Small intestine (tissue), 7 donors: ENCODE measurements around the gene PTER. TPM values are rescaled to one million over a fixed set of nuclear protein-coding genes. Genes with fewer than 3 reads are reported as not detected.

Source experiments
- DNase-seq, 2 donors: peaks; one replicate each; pipeline versions ENCODE4 v3.0.0 to v3.0.0-alpha.2; 2013
- FAIRE-seq: peaks from 2 replicates; lab custom pipeline; 2012; peaks lifted over from hg19 to GRCh38; lab: Jason Lieb, UNC
- H3K27ac ChIP-seq, 3 donors: one replicate each; pipeline ENCODE4 v1.5.1; 2013; ENCODE audit warnings: low read length in 2 of 3, mild to moderate bottlenecking in 2 of 3, control low read depth in 1 of 3, inconsistent platforms in 1 of 3, low read depth in 1 of 3, moderate library complexity in 1 of 3
- H3K27me3 ChIP-seq, 3 donors: one replicate each; pipeline ENCODE4 v1.6.1; 2013; ENCODE audit warnings: low read length in 3 of 3, inconsistent platforms in 1 of 3; ENCODE audit not compliant: control insufficient read depth in 3 of 3, insufficient read depth in 3 of 3
- H3K36me3 ChIP-seq, 3 donors: one replicate each; pipeline ENCODE4 v1.6.1; 2013; ENCODE audit warnings: low read length in 3 of 3, inconsistent platforms in 1 of 3, low read depth in 1 of 3, mild to moderate bottlenecking in 1 of 3, moderate library complexity in 1 of 3; ENCODE audit not compliant: control insufficient read depth in 3 of 3, insufficient read depth in 2 of 3
- H3K4me1 ChIP-seq, 3 donors: one replicate each; pipeline ENCODE4 v1.6.1; 2013; ENCODE audit warnings: low read length in 2 of 3, inconsistent platforms in 1 of 3, low read depth in 1 of 3, mild to moderate bottlenecking in 1 of 3, moderate library complexity in 1 of 3; ENCODE audit not compliant: control insufficient read depth in 3 of 3, insufficient read depth in 2 of 3
- H3K4me3 ChIP-seq, 3 donors: one replicate each; pipeline ENCODE4 v1.5.1; 2013; ENCODE audit warnings: low read length in 3 of 3, control low read depth in 1 of 3, inconsistent platforms in 1 of 3, low read depth in 1 of 3, mild to moderate bottlenecking in 1 of 3, moderate library complexity in 1 of 3
- H3K9me3 ChIP-seq, 2 donors: one replicate each; pipeline ENCODE4 v1.6.1; 2013; ENCODE audit warnings: low read depth in 1 of 2, low read length in 1 of 2; ENCODE audit not compliant: control insufficient read depth in 2 of 2, insufficient read depth in 1 of 2
- WGBS, 3 donors: extraction: QIAGEN DNeasy Blood & Tissue Kit; methylation state at CpG; one replicate each; pipeline ENCODE4 v1.1.7; 2013; 5-methylcytosine and 5-hydroxymethylcytosine counted together
- polyA plus RNA-seq, 4 donors: library from polyadenylated mRNA; stranded (reverse) in 3 of 4; unstranded in 1 of 4; fragments of 200-250 nt in 3 of 4; fragments of 120-200 nt in 1 of 4; gene quantifications; one replicate each; pipeline versions ENCODE4 v1.2.1 to v1.2.3, GENCODE V29; 2013
- donor health status: healthy with polysubstance abuse.
- donor health status: control.
- donor health status: control.
- donor health status: Bipolar disorder and iron deficiency.
- donor health status: healthy.

The PTER gene
- polyA plus RNA-seq, 4 donors: 7.8 to 12.4 (median 10.6) TPM

DNA sequence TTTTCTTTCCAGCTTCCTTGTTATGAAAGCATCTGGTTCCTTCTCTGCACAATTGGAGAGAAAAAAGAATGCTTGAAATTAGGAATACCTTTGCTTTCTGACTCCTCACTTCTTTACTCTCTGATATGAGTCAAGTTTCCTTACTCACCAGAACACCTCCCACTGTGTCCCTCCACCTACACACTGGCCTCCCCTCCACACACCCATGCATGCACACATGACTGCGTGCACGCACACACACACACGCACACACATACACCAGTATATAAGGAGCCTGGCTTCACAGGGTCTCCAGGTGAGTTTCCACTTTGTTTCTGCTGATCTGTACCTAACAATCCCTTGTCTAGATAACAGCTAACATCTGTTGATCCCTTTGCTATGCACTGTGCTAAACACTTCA lies 11.4 kb upstream of the PTER start:
- Histone ChIP-seq H3K36me3 (no peaks in the 10 kb centered on the region), H3K27me3 (peaks cover 0 to 7% (median 0%) of the 10 kb centered on the region in 3 donors), H3K27ac (no peak overlapping the region), H3K9me3 (peaks cover 0 to 4% of the 10 kb centered on the region in 2 donors), H3K4me3 (no peak overlapping the region), H3K4me1 (no peaks in the 10 kb centered on the region)
- 81 to 92% (median 90%) methylated on average over 3 of the region's 3 CpGs for WGBS, 3 donors
- no peak for DNase-seq
- FAIRE-seq: no peak

DNA sequence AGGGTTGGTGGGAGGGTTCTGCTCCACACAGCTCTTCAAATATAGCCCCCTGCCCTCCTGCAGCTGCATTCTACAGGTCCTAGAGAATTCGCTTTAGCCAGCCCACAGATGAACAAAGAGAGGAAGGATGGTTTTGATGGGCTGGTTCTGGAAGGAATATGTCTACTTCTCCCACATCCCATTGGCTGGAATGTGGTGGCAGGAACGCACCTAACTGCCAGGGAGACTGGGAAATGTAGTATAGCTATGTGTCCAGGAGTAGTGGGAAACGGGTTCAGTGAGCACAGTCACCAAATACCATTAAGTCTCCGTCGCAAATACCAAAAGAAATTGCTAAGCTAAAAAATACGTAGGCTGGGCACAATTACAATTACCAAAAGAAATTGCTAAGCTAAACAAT lies 7.3 kb upstream of the PTER start:
- no peak for FAIRE-seq
- 77 to 80% (median 77%) methylated on average over 6 of the region's 6 CpGs for WGBS, 3 donors

DNA sequence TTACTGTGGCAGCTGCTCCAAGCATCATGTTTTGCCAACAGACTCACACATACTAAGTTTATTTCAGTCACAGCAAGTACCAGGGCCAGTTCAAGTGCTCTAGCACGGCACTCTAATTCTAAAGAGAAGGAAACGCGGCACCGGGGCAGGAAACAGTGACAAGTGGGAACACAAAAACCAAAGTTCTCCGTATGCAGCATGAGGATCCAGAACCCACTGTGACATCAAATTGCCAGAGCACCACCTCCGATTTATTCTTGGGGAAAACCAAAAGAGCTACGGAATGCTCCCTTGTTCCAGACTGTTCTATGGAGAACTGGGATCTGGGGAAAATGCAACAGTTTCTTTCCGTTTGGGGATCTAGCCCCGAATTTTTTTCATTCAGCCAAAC lies 448 bp upstream of the PTER start:
- no peaks in the 10 kb centered on the region for H3K36me3 ChIP-seq
- peaks cover 0 to 2% (median 0%) of the 10 kb centered on the region in 3 donors for H3K27me3 ChIP-seq
- H3K4me1 ChIP-seq: peaks cover 3 to 10% (median 8%) of the 10 kb centered on the region in 3 donors
- peak overlapping the region in 1 of 3 donors; percentile 95 for H3K27ac ChIP-seq
- DNase-seq (no peak), FAIRE-seq (no peak)
- WGBS, 3 donors: 1 to 3% (median 1%) methylated on average over 9 of the region's 9 CpGs
- H3K4me3 ChIP-seq: peak overlapping the region in 1 of 3 donors; percentile 78
- no peaks in the 10 kb centered on the region for H3K9me3 ChIP-seq

More for the DNA sequence above, 7.3 kb upstream of the PTER start:
- no peak for DNase-seq
- no peaks in the 10 kb centered on the region for H3K4me1 ChIP-seq
- peaks cover 0 to 10% (median 0%) of the 10 kb centered on the region in 3 donors for H3K27me3 ChIP-seq
- H3K9me3 ChIP-seq: peaks cover 0 to 4% of the 10 kb centered on the region in 2 donors
- H3K36me3 ChIP-seq: no peaks in the 10 kb centered on the region
- no peak overlapping the region for H3K27ac ChIP-seq
- H3K4me3 ChIP-seq: no peak overlapping the region

GRCh38 chr10:16437540-16437894 lies 707 bp downstream of the PTER start:
- H3K36me3 ChIP-seq: peaks cover 0 to under 1% (median 0%) of the 10 kb centered on the region in 3 donors
- DNase-seq (peak in 1 of 2 donors; percentile 21), FAIRE-seq (no peak)
- peaks cover 0 to 2% (median 0%) of the 10 kb centered on the region in 3 donors for H3K27me3 ChIP-seq
- peak overlapping the region in 2 of 3 donors; percentile 72 to 78 for H3K4me3 ChIP-seq
- peak overlapping the region in 1 of 3 donors; percentile 95 for H3K27ac ChIP-seq
- H3K9me3 ChIP-seq: no peaks in the 10 kb centered on the region
- H3K4me1 ChIP-seq: peaks cover 3 to 10% (median 8%) of the 10 kb centered on the region in 3 donors
- WGBS, 3 donors: 41 to 69% (median 60%) methylated on average over 5 of the region's 5 CpGs

- FAIRE-seq (no peak), DNase-seq (no peak)
- H3K4me1 ChIP-seq: peaks cover 3 to 10% (median 8%) of the 10 kb centered on the region in 3 donors
- no peaks in the 10 kb centered on the region for H3K27me3 ChIP-seq
- H3K9me3 ChIP-seq: no peaks in the 10 kb centered on the region
- no peak overlapping the region for H3K4me3 ChIP-seq
- peaks cover 0 to 2% (median 0%) of the 10 kb centered on the region in 3 donors for H3K36me3 ChIP-seq
- no peak overlapping the region for H3K27ac ChIP-seq
- WGBS, 3 donors: 78 to 84% (median 82%) methylated on average over 1 of the region's 1 CpG
Observed at GRCh38 chr10:16439295-16439694, 2.5 kb downstream of the PTER start.

DNA sequence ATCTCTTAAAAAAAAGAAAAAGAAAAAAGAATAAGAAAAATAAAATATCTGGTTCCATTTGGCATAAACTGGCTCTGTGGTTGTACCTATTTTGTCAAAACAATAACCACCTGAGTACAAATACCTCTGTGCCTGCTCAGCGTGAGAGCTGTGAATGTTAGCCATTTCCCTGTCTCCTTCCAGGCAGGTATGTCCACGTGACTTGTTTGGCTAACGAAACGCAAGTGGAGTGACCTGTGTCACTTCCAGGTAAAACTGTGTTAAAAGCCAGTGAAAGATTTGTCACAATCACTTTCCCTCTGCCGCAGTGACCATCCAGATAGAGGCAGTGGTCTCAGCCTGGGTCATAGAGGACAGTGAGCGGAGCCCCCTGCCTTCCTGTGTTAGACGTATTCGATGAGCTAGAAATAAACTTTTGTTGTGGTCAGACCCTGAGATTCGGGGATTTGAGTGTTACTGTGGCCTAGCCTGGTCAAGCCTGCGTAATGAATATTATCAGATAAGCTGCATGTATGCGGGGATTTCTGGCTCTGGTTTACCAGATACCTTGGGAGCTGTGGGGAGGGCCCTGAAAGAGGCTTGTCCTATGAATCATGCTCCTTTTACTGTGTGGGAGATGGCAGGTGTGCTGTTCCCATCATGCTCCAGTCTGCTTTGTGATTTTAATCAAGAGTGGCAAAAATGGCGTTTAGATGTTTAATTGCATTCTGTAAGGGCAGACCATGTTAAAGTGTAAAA lies 3.8 kb downstream of the PTER start:
- H3K4me1 ChIP-seq: peaks cover 3 to 10% (median 8%) of the 10 kb centered on the region in 3 donors
- FAIRE-seq: no peak
- WGBS, 3 donors: 42 to 68% (median 47%) methylated on average over 12 of the region's 12 CpGs
- DNase-seq: peak; percentile 27 to 72
- peak overlapping the region in 2 of 3 donors; percentile 16 to 39 for H3K27ac ChIP-seq
- no peaks in the 10 kb centered on the region for H3K9me3 ChIP-seq
- no peak overlapping the region for H3K4me3 ChIP-seq
- H3K36me3 ChIP-seq: peaks cover 0 to 4% (median 0%) of the 10 kb centered on the region in 3 donors
- H3K27me3 ChIP-seq: no peaks in the 10 kb centered on the region

DNA sequence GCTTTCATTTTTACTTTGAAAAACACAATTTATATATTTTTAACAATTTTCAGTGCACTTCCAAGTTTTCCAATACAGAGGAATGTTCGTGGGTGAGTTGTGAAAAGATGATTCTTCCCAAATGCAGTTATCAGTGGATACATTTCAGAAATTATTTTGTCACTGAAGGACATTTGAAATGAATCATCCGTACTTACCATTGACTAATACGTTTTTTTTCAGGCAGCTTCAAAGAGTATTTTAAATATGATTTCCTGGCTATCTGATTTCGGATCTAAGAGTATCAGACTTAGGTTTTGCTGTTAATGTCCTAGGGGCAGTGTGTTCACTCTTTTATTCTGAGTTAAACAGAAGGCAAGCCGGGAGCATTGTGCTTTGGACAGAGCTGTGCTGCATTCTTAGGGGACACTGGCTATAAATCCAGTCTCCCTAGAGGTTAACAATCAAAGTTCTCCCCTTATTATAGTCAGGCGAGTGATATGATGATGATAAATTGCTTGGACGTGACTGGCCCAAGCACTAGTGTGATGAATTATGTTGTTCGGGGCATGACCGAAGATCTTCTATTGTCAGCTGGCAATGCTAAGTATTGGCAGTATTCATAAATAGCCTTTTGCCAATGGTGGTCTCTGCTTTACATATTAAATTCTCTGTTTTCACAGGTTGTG lies 4.5 kb downstream of the PTER start:
- FAIRE-seq: no peak
- no peak overlapping the region for H3K27ac ChIP-seq

DNA sequence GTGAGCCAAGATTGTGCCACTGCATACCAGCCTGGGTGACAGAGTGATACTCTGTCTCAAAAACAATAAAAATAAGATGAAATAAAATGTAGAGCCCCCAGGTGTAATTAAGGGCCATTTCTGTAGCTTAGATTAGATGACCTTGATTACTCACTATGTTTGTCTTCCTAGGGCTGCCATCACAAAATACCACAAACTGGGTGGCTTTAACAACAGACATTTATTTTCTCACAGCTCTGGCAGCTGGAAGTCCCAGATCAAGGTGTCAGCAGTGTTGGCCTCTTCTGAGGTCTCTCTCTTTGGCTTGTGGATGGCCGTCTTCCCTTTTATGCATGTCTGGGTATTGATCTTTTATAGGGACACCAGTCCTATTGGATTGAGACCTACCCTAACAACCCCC lies 6.1 kb downstream of the PTER start:
- WGBS, 3 donors: 94 to 100% (median 95%) methylated on average over 1 of the region's 1 CpG
- Histone ChIP-seq H3K36me3 (peaks cover 0 to 6% (median 0%) of the 10 kb centered on the region in 3 donors), H3K27me3 (no peaks in the 10 kb centered on the region), H3K9me3 (no peaks in the 10 kb centered on the region), H3K27ac (no peak overlapping the region), H3K4me1 (peaks cover 0 to 3% (median 2%) of the 10 kb centered on the region in 3 donors), H3K4me3 (no peak overlapping the region)
- FAIRE-seq: no peak
- no peak for DNase-seq

More for the DNA sequence above, 4.5 kb downstream of the PTER start:
- Histone ChIP-seq H3K9me3 (no peaks in the 10 kb centered on the region), H3K27me3 (no peaks in the 10 kb centered on the region), H3K4me1 (peaks cover 3 to 10% (median 8%) of the 10 kb centered on the region in 3 donors), H3K4me3 (no peak overlapping the region), H3K36me3 (peaks cover 0 to 6% (median 0%) of the 10 kb centered on the region in 3 donors)
- 30 to 58% (median 49%) methylated on average over 9 of the region's 9 CpGs for WGBS, 3 donors
- DNase-seq: peak in 1 of 2 donors; percentile 53
